HepG2 (cell line): ENCODE measurements around the gene LBR. TPM values are rescaled to one million over a fixed set of nuclear protein-coding genes. Genes with fewer than 3 reads are reported as not detected.

ENCODE experiments used
- ATAC-seq: fragments of 200-7000 bp; cut with Tn5 transposase; 3 replicates; pipeline ENCODE4 v1.9.1; 2020; ENCODE audit warnings: mild to moderate bottlenecking, moderate library complexity
- BruUV-seq: library from RNA; stranded (reverse); fragments of 400-500 nt; replicated peaks from 2 replicates; lab custom pipeline; 2021; lab: Mats Ljungman, UMichigan
- CTCF ChIA-PET: fragments of 300-600 bp; formaldehyde crosslinking; extraction: SDS; loops from one replicate; lab custom pipeline; 2021; ENCODE audit warnings: low total read pairs, inconsistent platforms, low intra/inter-chr PET ratio; lab: Yijun Ruan, JAX
- POLR2A ChIA-PET: fragments of 350-600 bp; sonication (Branson Sonifier 250); formaldehyde crosslinking; loops from one replicate; lab custom pipeline; 2020; ENCODE audit warnings: antibody characterized with exemption, inconsistent platforms; lab: Yijun Ruan, JAX
- DNase-seq: peaks from one replicate; pipeline ENCODE4 v3.0.0-alpha.2; 2015; ENCODE audit warnings: low spot score
- FAIRE-seq: peaks from 3 replicates; lab custom pipeline; 2011; peaks lifted over from hg19 to GRCh38; lab: Jason Lieb, UNC
- H2AFZ ChIP-seq: one replicate; pipeline ENCODE4 v1.6.1; 2011; ENCODE audit warnings: low read length, inconsistent platforms
- H3K27ac ChIP-seq: fragments of 300-600 bp; 3 replicates; pipeline ENCODE4 v1.8.0; 2011; ENCODE audit warnings: mixed run types, mild to moderate bottlenecking, mixed read lengths, low read length, inconsistent platforms; ENCODE audit not compliant: insufficient read depth; ENCODE audit errors: extremely low read length
- H3K27me3 ChIP-seq, 2 experiments: fragments of 200-600 bp in 1 of 2; 2 replicates in 1 of 2; 3 replicates in 1 of 2; pipeline versions ENCODE4 v1.6.0 to v1.8.0; 2011; ENCODE audit warnings: low read length in 2 of 2, mild to moderate bottlenecking in 2 of 2, moderate library complexity in 2 of 2, inconsistent platforms in 1 of 2; ENCODE audit not compliant: insufficient read depth in 2 of 2, control insufficient read depth in 1 of 2
- H3K36me3 ChIP-seq, 2 experiments: fragments of 200-600 bp in 1 of 2; replicated peaks in 1 of 2; 2 replicates in 1 of 2; 3 replicates in 1 of 2; pipeline versions ENCODE4 v1.5.1 to v1.8.0; 2011; ENCODE audit warnings: low read length in 2 of 2, inconsistent platforms in 1 of 2; ENCODE audit not compliant: insufficient read depth in 2 of 2, control insufficient read depth in 1 of 2
- H3K4me1 ChIP-seq: 2 replicates; pipeline ENCODE4 v1.5.1; 2012; ENCODE audit warnings: low read length, inconsistent platforms; ENCODE audit not compliant: insufficient read depth
- H3K4me2 ChIP-seq: 2 replicates; pipeline ENCODE4 v1.6.0; 2011; ENCODE audit warnings: low read depth, low read length, inconsistent platforms
- H3K4me3 ChIP-seq, 3 experiments: fragments of 200-600 bp in 1 of 3; sonication (generic), shearing (Covaris generic) in 1 of 3; replicated peaks in 1 of 3; 2 replicates each; pipeline ENCODE4 v1.5.1; 2011 to 2016; ENCODE audit warnings: low read length in 3 of 3, inconsistent platforms in 2 of 3, low read depth in 2 of 3, mild to moderate bottlenecking in 2 of 3, control low read depth in 1 of 3, mixed read lengths in 1 of 3; ENCODE audit not compliant: insufficient read depth in 1 of 3
- H3K79me2 ChIP-seq: one replicate; pipeline ENCODE4 v1.6.1; 2011; ENCODE audit warnings: low read length, inconsistent platforms; ENCODE audit not compliant: insufficient read depth
- H3K9ac ChIP-seq: 2 replicates; pipeline ENCODE4 v1.6.0; 2011; ENCODE audit warnings: mild to moderate bottlenecking, low read depth, low read length, inconsistent platforms; ENCODE audit not compliant: insufficient read depth
- H3K9me3 ChIP-seq: 2 replicates; pipeline ENCODE4 v1.5.1; 2012; ENCODE audit warnings: mild to moderate bottlenecking, low read length
- H4K20me1 ChIP-seq: 2 replicates; pipeline ENCODE4 v1.6.0; 2011; ENCODE audit warnings: inconsistent platforms, mild to moderate bottlenecking, low read length, moderate library complexity; ENCODE audit not compliant: insufficient read depth
- ARID5B ChIP-seq: IDR thresholded peaks from 2 replicates; pipeline ENCODE4 v1.4.0; 2020; ENCODE audit warnings: mild to moderate bottlenecking, missing genetic modification reagents
- MAFK ChIP-seq, 2 experiments: IDR thresholded peaks in 1 of 2; conservative IDR thresholded peaks in 1 of 2; 2 replicates each; pipeline ENCODE4 v1.6.1; 2011; ENCODE audit warnings: improper control_type of control experiment in 2 of 2, low read length in 2 of 2
- MTA3 ChIP-seq: sonication (generic); formaldehyde crosslinking; IDR thresholded peaks from 2 replicates; pipeline ENCODE4 v1.4.0; 2020; ENCODE audit warnings: missing genetic modification reagents
- MTF1 ChIP-seq: sonication (generic); formaldehyde crosslinking; IDR thresholded peaks from 2 replicates; pipeline ENCODE4 v1.5.0; 2020; ENCODE audit warnings: missing genetic modification reagents
- POGK ChIP-seq: sonication (generic); formaldehyde crosslinking; conservative IDR thresholded peaks from 2 replicates; pipeline ENCODE4 v1.8.0; 2022; ENCODE audit warnings: mild to moderate bottlenecking, moderate library complexity, missing genetic modification reagents
- POLR2A ChIP-seq, 2 experiments: IDR thresholded peaks; 2 replicates each; pipeline ENCODE4 v1.6.1; 2011; ENCODE audit warnings: low read depth in 2 of 2, low read length in 2 of 2, mild to moderate bottlenecking in 1 of 2, moderate library complexity in 1 of 2; ENCODE audit not compliant: insufficient read depth in 1 of 2
- PREB ChIP-seq: sonication (generic); formaldehyde crosslinking; IDR thresholded peaks from 2 replicates; pipeline ENCODE4 v1.4.0; 2020; ENCODE audit warnings: missing genetic modification reagents
- ZNF616 ChIP-seq: sonication (generic); formaldehyde crosslinking; IDR thresholded peaks from 2 replicates; pipeline ENCODE4 v1.5.0; 2020; ENCODE audit warnings: low read depth, mild to moderate bottlenecking, missing genetic modification reagents
- ZNF749 ChIP-seq: sonication (generic); formaldehyde crosslinking; IDR thresholded peaks from 2 replicates; pipeline ENCODE4 v1.8.0; 2022; ENCODE audit warnings: mild to moderate bottlenecking, missing genetic modification reagents, moderate library complexity, borderline replicate concordance
- WGBS: methylation state at CpG from one replicate; pipeline ENCODE4 v1.1.6; 2017; ENCODE audit warnings: low lambda C conversion rate; 5-methylcytosine and 5-hydroxymethylcytosine counted together
- in situ Hi-C: cut with HindIII; loops from 2 replicates; pipeline ENCODE4 v1.10.0; 2017; ENCODE audit warnings: low pct_unique_long_range_greater_than_20kb; ENCODE audit not compliant: extremely low pct_ligation_motif_present
- intact Hi-C: fragments of 100-400 bp; cut with micrococcal nuclease; formaldehyde crosslinking; loops from one replicate; pipeline ENCODE4 v1.10.0; 2022; ENCODE audit not compliant: unreplicated experiment
- polyA plus RNA-seq, 8 experiments: library from polyadenylated mRNA; depleted of rRNA in 3 of 8; stranded (reverse) in 7 of 8; unstranded in 1 of 8; fragments of >200 nt; fragmentation: Illumina TruSeq in 4 of 8; extraction: Trizol in 4 of 8; gene quantifications; 2 replicates each; pipeline versions ENCODE4 v1.2.1 to v1.2.3, GENCODE V29; 2011 to 2016; ENCODE audit warnings: low read depth in 4 of 8, missing spikeins in 1 of 8, mixed read lengths in 1 of 8; ENCODE audit not compliant: insufficient read depth in 1 of 8
- total RNA-seq, 5 experiments: library from RNA; depleted of rRNA; stranded (reverse); fragments of >200 nt; fragmentation: Illumina TruSeq; extraction: Trizol; gene quantifications; 2 replicates each; pipeline ENCODE4 v1.2.3, GENCODE V29; 2016; ENCODE audit warnings: low read depth in 1 of 5

The LBR gene
- total and polyA plus RNA-seq, 2 of the 13 experiments (the other 11 are each of a cell fraction or from before 2014, with no cell fraction given): 38.9 to 76.7 TPM

GRCh38 chr1:225413708-225414375, 14.0 kb downstream of the LBR start:
- Histone ChIP-seq H3K4me3 (no peak overlapping the region), H3K27me3 (no peaks in the 10 kb centered on the region), H2AFZ (no peak overlapping the region), H3K4me1 (peaks cover 47% of the 10 kb centered on the region), H3K27ac (peak overlapping the region; percentile 73), H3K79me2 (peaks cover 12% of the 10 kb centered on the region), H3K4me2 (0 out of 2 replicates have a peak overlapping the region, but pooled peaks have one; percentile 71), H4K20me1 (no peaks in the 10 kb centered on the region), H3K36me3 (peaks cover 18 to 62% of the 10 kb centered on the region in 2 experiments), H3K9ac (no peak overlapping the region), H3K9me3 (no peaks in the 10 kb centered on the region)
- 94% methylated on average over 5 of the region's 5 CpGs for WGBS
- ChIA-PET POLR2A (interaction anchor here (1.2 to 1.5 kb wide), 2 partner anchors 10 to 31 kb away, joined by 3 to 4 read pairs; no protein-coding TSS in a partner anchor), CTCF (no interaction called here)
- no TSS peak for BruUV-seq
- intact Hi-C loops (loop anchor here (2.0 kb wide), 1 partner anchor 13 kb away; no protein-coding TSS in a partner anchor), in situ Hi-C loops (no loop called here)
- FAIRE-seq: peak; percentile 8
- ATAC-seq: no peak
- peak in 1 of 2 experiments; percentile 24; a peak in 1 of 4 replicates for TF ChIP-seq MAFK (conservative IDR thresholded peaks at IDR 0.05 in 1 of 2, IDR thresholded peaks at IDR 0.05 in 1 of 2; ENCODE audit: low read length in 2 of 2)
- no peak for TF ChIP-seq MTF1 (CRISPR knock-in tag)
- DNase-seq: no peak

GRCh38 chr1:225412803-225413351, 15.0 kb downstream of the LBR start:
- DNase-seq: peak; percentile 81
- no peak overlapping the region for H2AFZ ChIP-seq
- no peak overlapping the region for H3K9ac ChIP-seq
- H3K4me3 ChIP-seq: peak overlapping the region; percentile 19 to 45 (median 19); a peak in 4 of 6 replicates
- ChIA-PET CTCF (no interaction called here), POLR2A (interaction anchor here (1.2 to 1.5 kb wide), 2 partner anchors 11 to 32 kb away, joined by 3 to 4 read pairs; no protein-coding TSS in a partner anchor)
- no peaks in the 10 kb centered on the region for H3K9me3 ChIP-seq
- peaks cover 57% of the 10 kb centered on the region for H3K4me1 ChIP-seq
- H3K4me2 ChIP-seq: peak overlapping the region; percentile 71
- 7% methylated on average over 9 of the region's 10 CpGs for WGBS
- FAIRE-seq: peak; percentile 64
- H3K36me3 ChIP-seq: peaks cover 17 to 54% of the 10 kb centered on the region in 2 experiments
- no peaks in the 10 kb centered on the region for H3K27me3 ChIP-seq
- H3K27ac ChIP-seq: peak overlapping the region; percentile 73
- intact Hi-C loops: loop anchor here (2.0 kb wide), 1 partner anchor 14 kb away; no protein-coding TSS in a partner anchor
- no peaks in the 10 kb centered on the region for H4K20me1 ChIP-seq
- ATAC-seq: peak; percentile 91
- no TSS peak for BruUV-seq
- in situ Hi-C loops: no loop called here
- peaks cover 10% of the 10 kb centered on the region for H3K79me2 ChIP-seq
- TF ChIP-seq ARID5B (CRISPR knock-in tag): peak; percentile 28; the same call in 1 of the 2 replicates
- TF ChIP-seq MTA3 (CRISPR knock-in tag): no peak
- no peak for TF ChIP-seq PREB (CRISPR knock-in tag)
- no peak for TF ChIP-seq ZNF616 (CRISPR knock-in tag)
- no peak for TF ChIP-seq ZNF749 (CRISPR knock-in tag)
- TF ChIP-seq POGK: no peak
- TF ChIP-seq POLR2A (IDR thresholded peaks at IDR 0.05; ENCODE audit: insufficient read depth in 1 of 2, low read depth in 2 of 2, low read length in 2 of 2): no peak
